ENCODE results near the gene XXYLT1.

GRCh38 chr3:195134431-195134830 is 136.5 kb downstream of the XXYLT1 start:
- TF ChIP-seq FOXM1 (IDR thresholded peaks at IDR 0.05; ENCODE audit: borderline replicate concordance) (no peak), SUZ12 (IDR thresholded peaks at IDR 0.05) (no peak), HDGF (IDR thresholded peaks at IDR 0.05; ENCODE audit: borderline replicate concordance) (no peak), ZNF384 (IDR thresholded peaks at IDR 0.05) (no peak), PKNOX1 (IDR thresholded peaks at IDR 0.05) (no peak), NFRKB (IDR thresholded peaks at IDR 0.05) (no peak), ARNT (IDR thresholded peaks at IDR 0.05) (no peak), SP1 (IDR thresholded peaks at IDR 0.05) (no peak), ELF4 (IDR thresholded peaks at IDR 0.05) (no peak), FOXA1 (IDR thresholded peaks at IDR 0.05) (no peak), CTBP1 (IDR thresholded peaks at IDR 0.05; ENCODE audit: borderline replicate concordance) (no peak)

All from HEK293T (cell line).